GM23338 (cell line): ENCODE measurements around the gene LRRC27. TPM values are rescaled to one million over a fixed set of nuclear protein-coding genes. Genes with fewer than 3 reads are reported as not detected.

Experiments used
- ATAC-seq: fragments of 200-7000 bp; cut with Tn5 transposase; 3 replicates; pipeline ENCODE4 v1.9.1; 2020
- DNase-seq: peaks from one replicate; pipeline ENCODE4 v3.0.0-alpha.2; 2015; ENCODE audit warnings: low spot score
- H2AFZ ChIP-seq: fragments of 200-600 bp; sonication (generic); 2 replicates; pipeline ENCODE4 v1.8.0; 2016; ENCODE audit warnings: antibody characterized with exemption, mild to moderate bottlenecking, moderate library complexity
- H3F3A ChIP-seq: fragments of 200-600 bp; sonication (generic); replicated peaks from 2 replicates; pipeline ENCODE4 v1.8.0; 2017; ENCODE audit warnings: antibody characterized with exemption, mixed run types, low read depth
- H3K27ac ChIP-seq: fragments of 200-600 bp; sonication (generic); 2 replicates; pipeline ENCODE4 v1.6.1; 2016; ENCODE audit warnings: low read depth
- H3K27me3 ChIP-seq: fragments of 200-600 bp; sonication (generic); 2 replicates; pipeline ENCODE4 v1.8.0; 2016; ENCODE audit warnings: mild to moderate bottlenecking, mixed run types, moderate library complexity; ENCODE audit not compliant: insufficient read depth
- H3K36me3 ChIP-seq: fragments of 200-600 bp; sonication (generic); 2 replicates; pipeline ENCODE4 v1.8.0; 2016; ENCODE audit warnings: mild to moderate bottlenecking; ENCODE audit not compliant: insufficient read depth
- H3K4me1 ChIP-seq: fragments of 200-600 bp; sonication (generic); 2 replicates; pipeline ENCODE4 v1.8.0; 2016; ENCODE audit warnings: mild to moderate bottlenecking, moderate library complexity; ENCODE audit not compliant: insufficient read depth
- H3K4me2 ChIP-seq: fragments of 200-600 bp; sonication (generic); 2 replicates; pipeline ENCODE4 v1.7.1; 2017; ENCODE audit warnings: mixed run types
- H3K4me3 ChIP-seq: fragments of 200-600 bp; sonication (generic); 2 replicates; pipeline ENCODE4 v1.6.1; 2016; ENCODE audit warnings: mixed run types
- H3K79me2 ChIP-seq: fragments of 200-600 bp; sonication (generic); replicated peaks from 2 replicates; pipeline ENCODE4 v1.8.0; 2017; ENCODE audit warnings: mild to moderate bottlenecking; ENCODE audit not compliant: insufficient read depth
- H3K9me2 ChIP-seq: fragments of 200-600 bp; sonication (generic); 2 replicates; pipeline ENCODE4 v1.8.0; 2017; ENCODE audit not compliant: insufficient read depth
- H4K20me1 ChIP-seq: fragments of 200-600 bp; sonication (generic); replicated peaks from 2 replicates; pipeline ENCODE4 v1.8.0; 2017; ENCODE audit warnings: mild to moderate bottlenecking; ENCODE audit not compliant: insufficient read depth
- H3K27ac Mint-ChIP-seq: 2 replicates; pipeline ENCODE4 v1.8.0; 2020; ENCODE audit warnings: inconsistent platforms, mild to moderate bottlenecking, moderate library complexity, mixed read lengths
- H3K27me3 Mint-ChIP-seq: 3 replicates; pipeline ENCODE4 v1.8.0; 2022; ENCODE audit warnings: low read depth, mild to moderate bottlenecking, moderate library complexity, mixed read lengths, inconsistent platforms; ENCODE audit not compliant: insufficient read depth, poor library complexity
- H3K36me3 Mint-ChIP-seq: 3 replicates; pipeline ENCODE4 v1.8.0; 2021; ENCODE audit warnings: low read depth, mild to moderate bottlenecking, inconsistent platforms, moderate library complexity, mixed read lengths
- H3K4me1 Mint-ChIP-seq: 3 replicates; pipeline ENCODE4 v1.8.0; 2020; ENCODE audit warnings: mild to moderate bottlenecking, inconsistent platforms, mixed read lengths
- H3K4me3 Mint-ChIP-seq: 3 replicates; pipeline ENCODE4 v1.8.0; 2021; ENCODE audit warnings: moderate library complexity, mild to moderate bottlenecking, inconsistent platforms, mixed read lengths
- H3K9me3 Mint-ChIP-seq: 3 replicates; pipeline ENCODE4 v1.8.0; 2020; ENCODE audit warnings: moderate library complexity, mild to moderate bottlenecking, inconsistent platforms, mixed read lengths
- CREB1 ChIP-seq: fragments of 250-450 bp; sonication (Bioruptor Pico); IDR thresholded peaks from 2 replicates; pipeline ENCODE4 v1.5.0; 2020; ENCODE audit warnings: low read depth, mild to moderate bottlenecking, moderate library complexity
- CTCF ChIP-seq, 2 experiments: fragments of 200-600 bp in 1 of 2; sonication (generic) in 1 of 2; conservative IDR thresholded peaks; 2 replicates each; pipeline versions ENCODE4 v1.5.1 to v1.6.1; 2016 to 2017; ENCODE audit warnings: antibody characterized with exemption in 2 of 2, low read depth in 2 of 2, mild to moderate bottlenecking in 2 of 2, moderate library complexity in 1 of 2
- EZH2 ChIP-seq: fragments of 200-600 bp; sonication (generic); IDR thresholded peaks from one replicate; pipeline ENCODE4 v1.8.0; 2017; ENCODE audit warnings: antibody characterized with exemption, mild to moderate bottlenecking, low read depth; ENCODE audit not compliant: unreplicated experiment
- EZH2phosphoT487 ChIP-seq: fragments of 200-600 bp; sonication (generic); IDR thresholded peaks from one replicate; pipeline ENCODE4 v1.8.1; 2018; ENCODE audit warnings: antibody characterized with exemption; ENCODE audit not compliant: unreplicated experiment
- JUNB ChIP-seq: IDR thresholded peaks from one replicate; pipeline ENCODE4 v1.6.1; 2016; ENCODE audit warnings: antibody characterized with exemption; ENCODE audit not compliant: unreplicated experiment
- NANOG ChIP-seq: IDR thresholded peaks from 2 replicates; pipeline ENCODE4 v1.6.1; 2016; ENCODE audit warnings: antibody characterized with exemption, borderline replicate concordance
- POLR2AphosphoS5 ChIP-seq: IDR thresholded peaks from 2 replicates; pipeline ENCODE4 v1.6.1; 2016; ENCODE audit warnings: antibody characterized with exemption, low read depth
- REST ChIP-seq: IDR thresholded peaks from one replicate; pipeline ENCODE4 v1.6.1; 2018; ENCODE audit warnings: antibody characterized with exemption; ENCODE audit not compliant: unreplicated experiment
- STAT1 ChIP-seq: IDR thresholded peaks from one replicate; pipeline ENCODE4 v1.6.1; 2016; ENCODE audit warnings: antibody characterized with exemption; ENCODE audit not compliant: unreplicated experiment
- ZNF114 ChIP-seq: fragments of 250-450 bp; sonication (Bioruptor Pico); IDR thresholded peaks from 2 replicates; pipeline ENCODE4 v1.5.0; 2020; ENCODE audit warnings: mild to moderate bottlenecking, moderate library complexity
- ZNF331 ChIP-seq: fragments of 250-450 bp; sonication (Bioruptor Pico); IDR thresholded peaks from 2 replicates; pipeline ENCODE4 v1.5.0; 2020; ENCODE audit warnings: low read depth, mild to moderate bottlenecking, moderate library complexity
- ZNF462 ChIP-seq: fragments of 250-450 bp; sonication (Bioruptor Pico); IDR thresholded peaks from 2 replicates; pipeline ENCODE4 v1.5.0; 2020; ENCODE audit warnings: mild to moderate bottlenecking, moderate library complexity
- polyA plus RNA-seq: library from polyadenylated mRNA; unstranded; fragments of >200 nt; fragmentation: Nextera tagmentation; extraction: Ambion mirVana; gene quantifications from 2 replicates; pipeline ENCODE4 v1.2.1, GENCODE V29; 2016
- total RNA-seq: library from RNA; depleted of rRNA; stranded (reverse); fragments of >200 nt; shearing (Covaris generic); gene quantifications from 2 replicates; pipeline ENCODE4 v1.2.3, GENCODE V29; 2014
- TF ChIP-seq, protein P1 (sequence below): IDR thresholded peaks from 2 replicates; pipeline ENCODE4 v1.6.1; 2016; ENCODE audit warnings: antibody characterized with exemption

LRRC27 gene
- total and polyA plus RNA-seq, 2 experiments from 2014 or later: 2.9 to 3.5 TPM

DNA sequence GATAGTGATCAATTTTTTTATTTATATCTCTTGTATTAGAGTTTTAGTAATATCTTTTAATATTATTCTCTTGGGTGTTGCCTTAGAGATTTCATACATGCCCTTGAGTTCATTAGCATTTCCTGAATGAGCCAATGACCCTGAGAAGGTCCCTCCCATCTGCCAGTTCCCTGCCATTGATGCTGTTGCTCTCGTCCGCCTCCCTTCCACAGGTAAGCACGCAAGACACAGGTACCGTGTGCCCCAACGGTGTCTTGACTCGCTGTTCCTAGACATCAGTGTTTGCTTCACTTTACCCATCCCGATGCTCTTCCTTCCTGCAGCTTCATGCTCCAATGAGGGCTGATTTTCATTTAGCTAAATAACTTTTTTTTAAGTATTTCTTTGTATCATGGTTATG lies 45.3 kb downstream of the LRRC27 start:
- peaks cover 6% of the 10 kb centered on the region for H3K4me1 Mint-ChIP-seq
- ATAC-seq: no peak
- Histone ChIP-seq H3K79me2 (no peaks in the 10 kb centered on the region), H3K27ac (no peak overlapping the region), H3K9me2 (no peaks in the 10 kb centered on the region), H3K36me3 (no peaks in the 10 kb centered on the region), H3K4me2 (no peak overlapping the region), H4K20me1 (no peaks in the 10 kb centered on the region), H3K4me1 (no peaks in the 10 kb centered on the region), H3K27me3 (no peaks in the 10 kb centered on the region), H3F3A (no peaks in the 10 kb centered on the region), H2AFZ (no peak overlapping the region), H3K4me3 (no peak overlapping the region)
- peaks cover 3% of the 10 kb centered on the region; the same call in 2 of the 3 replicates for H3K36me3 Mint-ChIP-seq
- H3K27me3 Mint-ChIP-seq: peaks cover 3% of the 10 kb centered on the region
- H3K4me3 Mint-ChIP-seq: no peak overlapping the region
- no peak overlapping the region for H3K27ac Mint-ChIP-seq
- TF ChIP-seq CTCF (conservative IDR thresholded peaks at IDR 0.05; ENCODE audit: low read depth in 2 of 2): no peak
- TF ChIP-seq NANOG: no peak
- TF ChIP-seq JUNB: no peak
- TF ChIP-seq ZNF114: no peak
- no peak for TF ChIP-seq STAT1
- TF ChIP-seq ZNF331 (CRISPR knock-in tag): no peak
- TF ChIP-seq POLR2AphosphoS5: no peak
- TF ChIP-seq REST: no peak
- no peak for TF ChIP-seq EZH2
- TF ChIP-seq, protein P1, sequence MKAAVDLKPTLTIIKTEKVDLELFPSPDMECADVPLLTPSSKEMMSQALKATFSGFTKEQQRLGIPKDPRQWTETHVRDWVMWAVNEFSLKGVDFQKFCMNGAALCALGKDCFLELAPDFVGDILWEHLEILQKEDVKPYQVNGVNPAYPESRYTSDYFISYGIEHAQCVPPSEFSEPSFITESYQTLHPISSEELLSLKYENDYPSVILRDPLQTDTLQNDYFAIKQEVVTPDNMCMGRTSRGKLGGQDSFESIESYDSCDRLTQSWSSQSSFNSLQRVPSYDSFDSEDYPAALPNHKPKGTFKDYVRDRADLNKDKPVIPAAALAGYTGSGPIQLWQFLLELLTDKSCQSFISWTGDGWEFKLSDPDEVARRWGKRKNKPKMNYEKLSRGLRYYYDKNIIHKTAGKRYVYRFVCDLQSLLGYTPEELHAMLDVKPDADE: no peak
- no peak for TF ChIP-seq CREB1 (CRISPR knock-in tag)
- TF ChIP-seq EZH2phosphoT487: no peak
- TF ChIP-seq ZNF462 (CRISPR knock-in tag): no peak
- no peaks in the 10 kb centered on the region for H3K9me3 Mint-ChIP-seq
- no peak for DNase-seq
